Measurements from ENCODE around the gene FOXG1. TPM values are rescaled to one million over a fixed set of nuclear protein-coding genes. Genes with fewer than 3 reads are reported as not detected.

FOXG1 gene
- total and polyA plus RNA-seq, 2 of the 4 experiments (the other 2 are of a cell fraction) = not detected

GRCh38 chr14:28780843-28781820 is 14.5 kb downstream of the FOXG1 start:
- no CpG with 5 or more reads among the region's 6 CpGs for WGBS, 2 experiments (ENCODE audit: extremely low coverage in 2 of 2, insufficient read length in 1 of 2)
- Histone ChIP-seq H3K14ac (replicated peaks; ENCODE audit: low read depth, low read length) (no peak overlapping the region), H3K9ac (ENCODE audit: low read depth, low read length) (no peak overlapping the region), H2BK5ac (ENCODE audit: low read depth, low read length, poor library complexity, severe bottlenecking) (no peak overlapping the region), H4K20me1 (ENCODE audit: insufficient read depth, low read length) (no peaks in the 10 kb centered on the region), H3K27ac (ENCODE audit: insufficient read depth, low read length) (no peak overlapping the region), H2BK15ac (ENCODE audit: low read depth, low read length) (no peak overlapping the region), H4K8ac (ENCODE audit: low read depth in 2 of 2, low read length in 2 of 2) (no peak overlapping the region), H3K4me3 (ENCODE audit: insufficient read depth, low read depth, low read length) (no peak overlapping the region), H2AK9ac (replicated peaks; ENCODE audit: low read depth, low read length, poor library complexity) (no peak overlapping the region), H3K18ac (ENCODE audit: low read depth, low read length) (no peak overlapping the region), H3K4ac (ENCODE audit: low read depth, low read length) (no peak overlapping the region), H3K79me1 (ENCODE audit: low read depth in 1 of 2, low read length in 2 of 2) (no peaks in the 10 kb centered on the region), H3K23ac (ENCODE audit: low read depth, low read length) (no peak overlapping the region), H3K4me2 (ENCODE audit: low read depth, low read length) (no peak overlapping the region), H2BK20ac (ENCODE audit: low read depth, low read length) (no peak overlapping the region), H3K9me1 (ENCODE audit: insufficient read depth, low read length) (no peaks in the 10 kb centered on the region), H3K4me1 (ENCODE audit: control insufficient read depth, insufficient read depth, low read length) (no peaks in the 10 kb centered on the region), H3K56ac (ENCODE audit: extremely low read depth, insufficient read depth, low read length) (no peak overlapping the region), H2AK5ac (ENCODE audit: low read depth, low read length) (no peak overlapping the region), H2BK120ac (ENCODE audit: low read depth, low read length) (no peak overlapping the region), H3K27me3 (ENCODE audit: control insufficient read depth, insufficient read depth, low read length) (peaks cover 31% of the 10 kb centered on the region), H4K5ac (ENCODE audit: low read depth, low read length) (no peak overlapping the region), H2AFZ (replicated peaks; ENCODE audit: low read length, poor library complexity) (no peak overlapping the region), H3K9me3 (ENCODE audit: control insufficient read depth, insufficient read depth, low read length) (0 out of 2 replicates have a peak, but pooled peaks cover 2% of the 10 kb centered on the region), H4K91ac (ENCODE audit: insufficient read depth, low read depth, low read length) (no peak overlapping the region), H3K36me3 (ENCODE audit: control insufficient read depth, insufficient read depth, low read length) (no peaks in the 10 kb centered on the region)
- ATAC-seq (ENCODE audit: low read depth) = no peak
- ChIA-PET POLR2A (ENCODE audit: unreplicated experiment) (no interaction called here), CTCF (interaction anchor here (1.2 kb wide), 1 partner anchor 24 kb away, joined by 5 read pairs; no protein-coding TSS in a partner anchor)
- dilution Hi-C loops (cut with HindIII; ENCODE audit: low sequenced_read_pairs, unreplicated experiment) (no loop called here), in situ Hi-C loops (cut with MboI; ENCODE audit: low sequenced_read_pairs) (no loop called here), intact Hi-C loops (cut with micrococcal nuclease) (no loop called here)
- BruUV-seq (replicated peaks) = no TSS peak
- DNase-seq = no peak
- TF ChIP-seq RAD21 (IDR thresholded peaks at IDR 0.05; ENCODE audit: low read length) (no peak), CHD1 (IDR thresholded peaks at IDR 0.05; ENCODE audit: low read depth, low read length) (no peak), MAFK (IDR thresholded peaks at IDR 0.05; ENCODE audit: low read depth, low read length) (no peak), RFX5 (IDR thresholded peaks at IDR 0.05; ENCODE audit: low read depth, low read length) (no peak), NFE2L2 (IDR thresholded peaks at IDR 0.05; ENCODE audit: low read depth, low read length) (no peak), MXI1 (IDR thresholded peaks at IDR 0.05; ENCODE audit: borderline replicate concordance, low read depth, low read length) (no peak), POLR2A (IDR thresholded peaks at IDR 0.05; ENCODE audit: low read depth, low read length) (no peak), FOS (IDR thresholded peaks at IDR 0.05; ENCODE audit: low read depth, low read length) (no peak), USF2 (IDR thresholded peaks at IDR 0.05; ENCODE audit: low read depth, low read length) (no peak), BHLHE40 (IDR thresholded peaks at IDR 0.05; ENCODE audit: low read depth, low read length) (no peak), SMC3 (IDR thresholded peaks at IDR 0.05; ENCODE audit: low read depth, low read length) (no peak), RCOR1 (IDR thresholded peaks at IDR 0.05; ENCODE audit: insufficient replicate concordance, low read length) (no peak), CEBPB (IDR thresholded peaks at IDR 0.05; ENCODE audit: low read depth, low read length) (no peak), ELK1 (IDR thresholded peaks at IDR 0.05; ENCODE audit: borderline replicate concordance, low read depth, low read length) (no peak)
- TF ChIP-seq, protein P1, sequence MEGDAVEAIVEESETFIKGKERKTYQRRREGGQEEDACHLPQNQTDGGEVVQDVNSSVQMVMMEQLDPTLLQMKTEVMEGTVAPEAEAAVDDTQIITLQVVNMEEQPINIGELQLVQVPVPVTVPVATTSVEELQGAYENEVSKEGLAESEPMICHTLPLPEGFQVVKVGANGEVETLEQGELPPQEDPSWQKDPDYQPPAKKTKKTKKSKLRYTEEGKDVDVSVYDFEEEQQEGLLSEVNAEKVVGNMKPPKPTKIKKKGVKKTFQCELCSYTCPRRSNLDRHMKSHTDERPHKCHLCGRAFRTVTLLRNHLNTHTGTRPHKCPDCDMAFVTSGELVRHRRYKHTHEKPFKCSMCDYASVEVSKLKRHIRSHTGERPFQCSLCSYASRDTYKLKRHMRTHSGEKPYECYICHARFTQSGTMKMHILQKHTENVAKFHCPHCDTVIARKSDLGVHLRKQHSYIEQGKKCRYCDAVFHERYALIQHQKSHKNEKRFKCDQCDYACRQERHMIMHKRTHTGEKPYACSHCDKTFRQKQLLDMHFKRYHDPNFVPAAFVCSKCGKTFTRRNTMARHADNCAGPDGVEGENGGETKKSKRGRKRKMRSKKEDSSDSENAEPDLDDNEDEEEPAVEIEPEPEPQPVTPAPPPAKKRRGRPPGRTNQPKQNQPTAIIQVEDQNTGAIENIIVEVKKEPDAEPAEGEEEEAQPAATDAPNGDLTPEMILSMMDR (conservative IDR thresholded peaks at IDR 0.05; ENCODE audit: low read depth, low read length) = no peak
